ENCODE measurements around the gene SORBS2.

GRCh38 chr4:185767528-185767927 is 44.5 kb downstream of the SORBS2 start:
- TF ChIP-seq CTCF (IDR thresholded peaks at IDR 0.05): no peak
- TF ChIP-seq POLR2AphosphoS5 (IDR thresholded peaks at IDR 0.05): no peak
- TF ChIP-seq POLR2A (IDR thresholded peaks at IDR 0.05): no peak

Data from transverse colon (tissue), 4 donors.